ENCODE measurements around the gene SPOCK1.
A peak's percentile ranks its signal among the peaks of the same experiment; 100 is the strongest.

The SPOCK1 gene

DNA sequence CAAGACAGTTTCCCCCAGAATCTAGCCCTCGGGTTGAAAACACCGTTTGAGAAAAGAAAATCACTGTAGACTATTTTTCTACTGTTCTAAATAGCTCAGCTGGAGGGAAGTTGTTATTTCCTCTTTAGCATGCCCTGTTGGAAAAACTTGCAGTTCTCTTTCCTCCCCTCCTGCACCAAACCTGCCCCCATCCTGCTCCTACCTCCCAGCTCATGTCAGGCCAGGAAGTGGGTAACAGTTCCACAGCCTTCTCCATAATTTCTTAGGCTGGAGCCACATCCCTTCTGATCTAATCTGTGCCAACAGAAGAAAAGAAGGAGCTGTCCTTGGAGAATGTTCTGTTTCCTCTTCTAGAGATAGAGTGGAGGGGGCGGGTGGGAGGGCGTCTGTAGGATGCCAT is 437.7 kb downstream of the SPOCK1 start:
- no peak for TF ChIP-seq GATA3 (IDR thresholded peaks at IDR 0.05; ENCODE audit: low read depth, low read length)
- no peak for TF ChIP-seq GATA2 (IDR thresholded peaks at IDR 0.05; ENCODE audit: low read depth, low read length)

GRCh38 chr5:137058089-137058488 is 441.0 kb downstream of the SPOCK1 start:
- peak; percentile 53; the same call in 1 of the 2 replicates for TF ChIP-seq GATA2 (IDR thresholded peaks at IDR 0.05; ENCODE audit: low read depth, low read length)
- TF ChIP-seq GATA3 (IDR thresholded peaks at IDR 0.05; ENCODE audit: low read depth, low read length): peak; percentile 51

GRCh38 chr5:137056676-137057075 is 442.4 kb downstream of the SPOCK1 start:
- TF ChIP-seq GATA2 (IDR thresholded peaks at IDR 0.05; ENCODE audit: low read depth, low read length) (no peak), GATA3 (IDR thresholded peaks at IDR 0.05; ENCODE audit: low read depth, low read length) (no peak)

GRCh38 chr5:137055271-137055872 is 443.8 kb downstream of the SPOCK1 start:
- TF ChIP-seq GATA2 (IDR thresholded peaks at IDR 0.05; ENCODE audit: low read depth, low read length) (no peak), GATA3 (IDR thresholded peaks at IDR 0.05; ENCODE audit: low read depth, low read length) (no peak)

GRCh38 chr5:137054792-137055191 is 444.3 kb downstream of the SPOCK1 start:
- TF ChIP-seq GATA2 (IDR thresholded peaks at IDR 0.05; ENCODE audit: low read depth, low read length) (no peak), GATA3 (IDR thresholded peaks at IDR 0.05; ENCODE audit: low read depth, low read length) (no peak)

DNA sequence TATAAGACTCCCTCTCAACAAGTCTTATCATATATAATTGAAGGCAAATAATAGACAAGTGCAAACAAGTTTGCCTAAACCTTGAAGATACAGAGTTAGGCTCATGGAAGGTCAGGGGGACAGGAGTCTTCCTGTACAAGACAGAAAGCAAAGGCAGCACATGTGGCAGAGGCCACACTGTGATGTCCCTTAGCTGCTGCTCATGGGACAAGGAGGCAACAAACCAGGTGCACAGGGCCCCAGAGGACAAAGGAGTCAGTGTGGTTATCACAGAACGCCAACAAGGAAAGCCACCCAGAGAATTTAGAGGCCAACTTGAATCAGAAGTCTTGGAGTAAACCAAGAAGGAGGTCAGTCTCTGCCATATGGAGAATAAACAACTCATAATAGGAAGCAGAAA is 444.8 kb downstream of the SPOCK1 start:
- TF ChIP-seq GATA3 (IDR thresholded peaks at IDR 0.05; ENCODE audit: low read depth, low read length) (no peak), GATA2 (IDR thresholded peaks at IDR 0.05; ENCODE audit: low read depth, low read length) (no peak)

GRCh38 chr5:137051161-137051560 is 448.0 kb downstream of the SPOCK1 start:
- TF ChIP-seq GATA2 (IDR thresholded peaks at IDR 0.05; ENCODE audit: low read depth, low read length): no peak
- TF ChIP-seq GATA3 (IDR thresholded peaks at IDR 0.05; ENCODE audit: low read depth, low read length): no peak

GRCh38 chr5:137040641-137041340 is 458.3 kb downstream of the SPOCK1 start:
- TF ChIP-seq GATA3 (IDR thresholded peaks at IDR 0.05; ENCODE audit: low read depth, low read length) (no peak), GATA2 (IDR thresholded peaks at IDR 0.05; ENCODE audit: low read depth, low read length) (no peak)

DNA sequence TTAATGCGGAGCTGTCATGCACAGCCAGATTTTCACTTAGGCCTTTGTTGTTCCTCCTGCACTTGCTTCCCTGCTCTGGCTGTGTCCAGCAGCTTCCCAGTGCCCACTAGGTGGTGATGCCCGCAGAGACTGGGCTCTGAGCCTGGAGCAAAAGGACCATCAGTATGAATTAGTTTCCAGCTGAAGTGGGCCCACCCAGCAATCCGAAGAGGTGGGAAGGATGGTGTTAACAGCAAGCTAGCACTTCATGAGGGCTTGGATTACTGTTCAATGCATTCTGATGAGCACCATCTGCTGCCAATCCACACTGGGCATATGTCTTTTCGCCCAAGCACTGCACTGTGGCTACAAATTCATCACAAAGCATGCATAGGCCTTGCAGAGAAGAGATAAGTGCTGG is 459.1 kb downstream of the SPOCK1 start:
- TF ChIP-seq GATA2 (IDR thresholded peaks at IDR 0.05; ENCODE audit: low read depth, low read length) (no peak), GATA3 (IDR thresholded peaks at IDR 0.05; ENCODE audit: low read depth, low read length) (no peak)

GRCh38 chr5:137037848-137038247 is 461.3 kb downstream of the SPOCK1 start:
- TF ChIP-seq GATA3 (IDR thresholded peaks at IDR 0.05; ENCODE audit: low read depth, low read length) (no peak), GATA2 (IDR thresholded peaks at IDR 0.05; ENCODE audit: low read depth, low read length) (no peak)

GRCh38 chr5:137036640-137037039 is 462.5 kb downstream of the SPOCK1 start:
- no peak for TF ChIP-seq GATA3 (IDR thresholded peaks at IDR 0.05; ENCODE audit: low read depth, low read length)
- TF ChIP-seq GATA2 (IDR thresholded peaks at IDR 0.05; ENCODE audit: low read depth, low read length): no peak

- TF ChIP-seq GATA2 (IDR thresholded peaks at IDR 0.05; ENCODE audit: low read depth, low read length): no peak
- no peak for TF ChIP-seq GATA3 (IDR thresholded peaks at IDR 0.05; ENCODE audit: low read depth, low read length)
These were observed 463.6 kb downstream of the SPOCK1 start for GRCh38 chr5:137035480-137035878.

DNA sequence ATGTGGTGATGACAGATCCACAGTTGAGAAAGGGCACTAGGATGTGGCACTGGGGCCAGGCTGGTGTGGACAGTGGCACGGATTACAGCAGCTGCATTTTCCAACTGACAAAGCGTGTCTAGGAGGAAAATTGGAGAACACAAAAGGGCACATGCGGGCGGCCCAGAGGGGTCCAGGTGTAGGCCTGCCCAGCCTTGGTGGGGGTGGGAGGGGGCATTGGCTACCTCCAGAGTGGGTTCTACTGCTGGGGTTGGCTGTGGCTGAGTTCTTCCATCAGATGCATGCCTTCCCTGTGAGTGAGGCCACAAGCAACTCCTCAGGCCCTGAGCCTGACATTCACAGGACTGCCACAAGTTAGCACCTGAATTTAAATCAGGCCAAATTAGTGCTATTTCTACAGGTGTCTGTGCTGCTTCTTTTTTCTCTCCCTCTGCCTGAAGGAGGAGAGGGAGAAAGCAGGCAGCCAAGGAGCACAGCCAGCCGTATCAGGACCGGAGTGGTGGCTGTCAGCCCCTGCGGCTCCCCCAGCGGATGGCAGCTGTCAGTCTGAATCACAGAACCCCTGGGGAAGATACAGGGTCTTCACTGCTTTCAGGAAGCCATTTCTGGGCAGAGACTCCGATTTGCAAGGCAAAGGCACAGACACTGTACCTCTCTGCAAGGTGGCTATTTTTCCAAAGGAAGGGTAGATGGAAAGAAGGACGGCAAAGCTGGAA is 464.2 kb downstream of the SPOCK1 start:
- TF ChIP-seq GATA2 (IDR thresholded peaks at IDR 0.05; ENCODE audit: low read depth, low read length) (no peak), GATA3 (IDR thresholded peaks at IDR 0.05; ENCODE audit: low read depth, low read length) (no peak)

DNA sequence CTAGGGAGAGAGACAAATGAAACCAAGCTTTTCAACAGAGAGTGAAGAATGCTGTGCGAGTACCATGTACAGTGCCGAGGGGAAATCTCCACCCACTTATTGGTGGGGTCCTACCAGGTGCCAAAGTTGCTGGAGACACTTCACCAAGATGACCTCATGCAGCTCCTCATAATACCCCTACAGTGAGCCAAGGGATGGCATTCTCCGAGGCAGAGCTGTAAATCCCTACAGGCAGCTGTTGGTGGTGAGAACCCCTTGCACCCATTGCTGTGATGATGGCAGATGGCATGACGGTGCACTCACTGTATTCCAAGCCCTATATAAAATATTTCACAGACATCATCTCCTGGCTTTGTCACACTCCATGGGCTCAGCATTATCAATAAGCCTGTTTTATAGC is 464.9 kb downstream of the SPOCK1 start:
- no peak for TF ChIP-seq GATA2 (IDR thresholded peaks at IDR 0.05; ENCODE audit: low read depth, low read length)
- TF ChIP-seq GATA3 (IDR thresholded peaks at IDR 0.05; ENCODE audit: low read depth, low read length): no peak

DNA sequence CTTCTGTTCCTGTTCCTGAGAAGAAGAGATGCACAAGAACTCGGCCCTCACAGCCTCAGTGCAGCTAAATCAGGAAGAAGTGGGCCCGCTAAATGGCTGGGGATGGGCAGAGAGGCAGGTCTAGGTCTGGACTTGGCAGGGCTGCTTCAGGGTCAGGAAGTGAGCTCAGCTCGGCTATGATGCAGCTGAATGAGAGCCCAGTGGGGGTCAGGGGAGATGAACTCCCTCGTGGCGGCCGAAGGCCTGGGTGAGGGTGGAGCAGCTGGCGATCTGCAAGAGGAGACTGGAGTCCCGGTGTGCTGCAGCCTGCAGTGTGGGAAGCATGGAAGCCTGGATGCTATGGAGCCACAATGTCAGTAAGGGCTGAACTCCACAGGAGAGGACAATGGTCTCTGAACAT is 466.2 kb downstream of the SPOCK1 start:
- TF ChIP-seq GATA3 (IDR thresholded peaks at IDR 0.05; ENCODE audit: low read depth, low read length) (no peak), GATA2 (IDR thresholded peaks at IDR 0.05; ENCODE audit: low read depth, low read length) (no peak)

Data from SH-SY5Y (cell line).